ENCODE measurements around the gene TXNDC12.

TXNDC12 gene

GRCh38 chr1:51990478-51990965 lies 64.5 kb downstream of the TXNDC12 start, which contains the start of gene RAB3B:
RAB3B (minus strand) TSS chr1:51990700; CDS start chr1:51977117, 13,583 bp downstream.
- peak; percentile 70 for DNase-seq

GRCh38 chr1:51989582-51990477 lies 65.2 kb downstream of the TXNDC12 start:
- DNase-seq = no peak

GRCh38 chr1:51988254-51988653 lies 66.7 kb downstream of the TXNDC12 start:
- no peak for DNase-seq

GRCh38 chr1:51986718-51987117 lies 68.3 kb downstream of the TXNDC12 start:
- no peak for DNase-seq

- no peak for DNase-seq
Measured at GRCh38 chr1:51982161-51982560, 72.8 kb downstream of the TXNDC12 start.

- no peak for DNase-seq
Measured at GRCh38 chr1:51981555-51981954, 73.4 kb downstream of the TXNDC12 start.

GRCh38 chr1:51978099-51978498 lies 76.9 kb downstream of the TXNDC12 start:
- DNase-seq = no peak

GRCh38 chr1:51976846-51977602 lies 78.0 kb downstream of the TXNDC12 start:
- no peak for DNase-seq

DNA sequence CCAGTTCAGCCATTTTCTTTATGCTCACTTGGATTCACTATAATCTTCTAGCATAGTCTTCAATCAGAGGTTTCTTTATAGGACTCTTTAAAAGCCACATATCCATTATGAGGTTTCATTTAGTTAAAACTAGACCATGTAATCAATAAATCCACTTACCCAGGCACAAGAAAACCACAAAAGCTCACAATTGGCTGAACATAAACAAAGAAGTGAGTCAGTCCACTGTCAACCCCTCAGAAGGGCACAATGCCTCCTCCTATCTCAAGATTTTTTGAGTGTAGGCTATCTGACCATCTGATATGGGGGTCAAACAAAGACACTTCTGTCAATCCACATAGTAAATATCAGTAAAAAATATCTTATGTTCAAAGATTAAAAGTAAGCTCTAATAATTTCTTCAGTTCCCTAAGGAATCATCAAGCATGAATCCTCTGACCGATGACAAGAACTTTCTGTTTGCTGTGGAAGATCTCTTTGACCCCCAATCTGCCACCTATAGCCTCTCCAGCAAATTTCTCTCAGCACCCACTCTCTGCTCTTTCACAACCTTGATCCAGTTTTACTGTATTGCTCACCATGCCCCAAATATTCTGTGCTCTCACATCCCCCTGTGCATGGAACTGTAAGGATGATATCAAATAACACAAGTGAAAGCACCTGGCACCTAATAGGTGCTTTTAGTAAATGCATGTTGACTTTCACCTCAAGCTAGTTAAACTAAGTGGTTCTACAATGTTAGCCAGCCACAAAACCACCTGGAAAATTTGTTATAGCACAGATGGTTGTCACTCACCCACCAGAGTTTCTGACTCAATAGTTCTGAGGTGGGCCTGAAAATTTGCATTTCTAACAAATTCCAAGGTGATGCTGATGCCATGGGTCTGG lies 81.2 kb downstream of the TXNDC12 start:
- DNase-seq = peak; percentile 28
